K562 (cell line): ENCODE measurements around the gene SNRPF. TPM values are rescaled to one million over a fixed set of nuclear protein-coding genes. Genes with fewer than 3 reads are reported as not detected.
A peak's percentile ranks its signal among the peaks of the same experiment; 100 is the strongest.

Source experiments
- HMGXB4 ChIP-seq: sonication (generic); formaldehyde crosslinking; IDR thresholded peaks from 2 replicates; pipeline ENCODE4 v1.8.1; 2023; ENCODE audit warnings: mild to moderate bottlenecking, missing genetic modification reagents
- MBD1 ChIP-seq: fragments of 250-450 bp; sonication (Bioruptor Pico); IDR thresholded peaks from 2 replicates; pipeline ENCODE4 v1.8.0; 2022; ENCODE audit warnings: inconsistent platforms
- MGA ChIP-seq: fragments of 450-650 bp; IDR thresholded peaks from 2 replicates; pipeline ENCODE4 v1.6.1; 2016; ENCODE audit warnings: mild to moderate bottlenecking, moderate library complexity
- MTA2 ChIP-seq: fragments of 450-650 bp; IDR thresholded peaks from 2 replicates; pipeline ENCODE4 v1.6.1; 2016; ENCODE audit warnings: low read depth
- NFXL1 ChIP-seq: fragments of 450-650 bp; formaldehyde crosslinking; IDR thresholded peaks from 2 replicates; pipeline ENCODE4 v1.4.0; 2021; ENCODE audit warnings: mild to moderate bottlenecking
- ZC3H11A ChIP-seq: IDR thresholded peaks from 2 replicates; pipeline ENCODE4 v1.6.1; 2012; ENCODE audit warnings: low read depth, low read length, improper control_type of control experiment
- polyA plus RNA-seq, 8 experiments: library from polyadenylated mRNA; depleted of rRNA in 4 of 8; stranded (reverse) in 5 of 8; unstranded in 3 of 8; fragments of >200 nt; fragmentation: Nextera tagmentation in 2 of 8; fragmentation: Illumina TruSeq in 1 of 8; extraction: Ambion mirVana in 2 of 8; extraction: Trizol in 1 of 8; gene quantifications; 2 replicates each; pipeline versions ENCODE4 v1.2.1 to v1.2.3, GENCODE V29; 2011 to 2014; ENCODE audit warnings: inconsistent platforms in 1 of 8, missing spikeins in 1 of 8
- total RNA-seq, 7 experiments: library from RNA; depleted of rRNA in 6 of 7; stranded (reverse); fragments of >200 nt in 6 of 7; fragmentation: Illumina TruSeq in 2 of 7; extraction: Trizol in 2 of 7; gene quantifications; 2 replicates each; pipeline versions ENCODE4 v1.2.1 to v1.2.3, GENCODE V29; 2011 to 2021; ENCODE audit warnings: low replicate concordance in 1 of 7

SNRPF gene
- total and polyA plus RNA-seq, 9 of the 15 experiments (the other 6 are each of a cell fraction or from before 2014, with no cell fraction given), result 37.9 to 205 (median 93.6) TPM

- TF ChIP-seq MGA (peak; percentile 79), NFXL1 (no peak), ZC3H11A (no peak), HMGXB4 (0 out of 2 replicates have a peak, but pooled peaks have one; percentile 25), MTA2 (peak; percentile 80), MBD1 (CRISPR knock-in tag) (0 out of 2 replicates have a peak, but pooled peaks have one; percentile 56)
Measured at GRCh38 chr12:95858451-95859343, at the start of gene SNRPF (continued).
